ENCODE data around the gene MAG.
A peak's percentile ranks its signal among the peaks of the same experiment; 100 is the strongest.

The MAG gene

GRCh38 chr19:35265126-35265899 is 26.6 kb upstream of the MAG start:
- DNase-seq = no peak

GRCh38 chr19:35265900-35266519 is 26.0 kb upstream of the MAG start:
- DNase-seq = no peak

- no peak for DNase-seq
These were observed 25.2 kb upstream of the MAG start for GRCh38 chr19:35266520-35267352.

GRCh38 chr19:35267353-35267817 is 24.6 kb upstream of the MAG start:
- peak; percentile 60 for DNase-seq

- DNase-seq = peak; percentile 77
These were observed 24.0 kb upstream of the MAG start for GRCh38 chr19:35267818-35268535.

GRCh38 chr19:35268536-35269437 is 23.2 kb upstream of the MAG start, which contains the start of gene USF2:
USF2 (plus strand) TSS chr19:35268962; CDS start chr19:35269102, 140 bp downstream.
- peak; percentile 80 for DNase-seq

GRCh38 chr19:35269438-35270117 is 22.4 kb upstream of the MAG start:
- DNase-seq = peak; percentile 84

- DNase-seq = no peak
These were observed 21.6 kb upstream of the MAG start for GRCh38 chr19:35270381-35270811.

- no peak for DNase-seq
These were observed 20.4 kb upstream of the MAG start for GRCh38 chr19:35271546-35271945.

GRCh38 chr19:35272122-35272719 is 19.7 kb upstream of the MAG start:
- no peak for DNase-seq

- DNase-seq = no peak
These were observed 18.9 kb upstream of the MAG start for GRCh38 chr19:35272954-35273649.

- no peak for DNase-seq
These were observed 18.2 kb upstream of the MAG start for GRCh38 chr19:35273686-35274259.

GRCh38 chr19:35274323-35274722 is 17.6 kb upstream of the MAG start:
- no peak for DNase-seq

- DNase-seq = no peak
These were observed 15.2 kb upstream of the MAG start for GRCh38 chr19:35276706-35277281.

- DNase-seq = no peak
These were observed 13.2 kb upstream of the MAG start for GRCh38 chr19:35278578-35279284.

GRCh38 chr19:35279374-35279773 is 12.6 kb upstream of the MAG start:
- no peak for DNase-seq

GRCh38 chr19:35279985-35280821 is 11.8 kb upstream of the MAG start:
- DNase-seq = no peak

- no peak for DNase-seq
These were observed 10.7 kb upstream of the MAG start for GRCh38 chr19:35281303-35281702.

Data from stimulated activated CD4-positive, alpha-beta T cell treated with anti-CD3 and anti-CD28 coated beads, Interleukin-15, amount 100 ng/mL, for 24 hours (primary cell).